IMR-90 (cell line): ENCODE measurements around the gene SYPL2. TPM values are rescaled to one million over a fixed set of nuclear protein-coding genes. Genes with fewer than 3 reads are reported as not detected.

Source experiments
- ATAC-seq: fragments of 200-7000 bp; cut with Tn5 transposase; 2 replicates; pipeline ENCODE4 v1.9.1; 2020; ENCODE audit warnings: low read depth, mild to moderate bottlenecking, moderate library complexity
- BruUV-seq: library from RNA; stranded (reverse); fragments of 400-500 nt; replicated peaks from 2 replicates; lab custom pipeline; 2021; lab: Mats Ljungman, UMichigan
- CTCF ChIA-PET: fragments of 300-600 bp; formaldehyde crosslinking; extraction: SDS; loops from one replicate; lab custom pipeline; 2021; ENCODE audit warnings: antibody characterized with exemption; lab: Yijun Ruan, JAX
- POLR2A ChIA-PET: fragments of 300-600 bp; sonication (Branson Sonifier 250); formaldehyde crosslinking; loops from one replicate; lab custom pipeline; 2022; ENCODE audit warnings: antibody characterized with exemption; ENCODE audit not compliant: unreplicated experiment; lab: Charles Lee
- DNase-seq: peaks from one replicate; pipeline ENCODE4 v3.0.0; 2013
- H2AFZ ChIP-seq: replicated peaks from 2 replicates; pipeline ENCODE3; 2013; ENCODE audit warnings: low read length, mild to moderate bottlenecking; ENCODE audit not compliant: poor library complexity
- H2AK5ac ChIP-seq: 2 replicates; pipeline ENCODE4 v1.6.1; 2013; ENCODE audit warnings: low read depth, low read length, inconsistent platforms
- H2AK9ac ChIP-seq: replicated peaks from 2 replicates; pipeline ENCODE3; 2013; ENCODE audit warnings: mild to moderate bottlenecking, low read depth, low read length, moderate library complexity; ENCODE audit not compliant: poor library complexity
- H2BK120ac ChIP-seq: 2 replicates; pipeline ENCODE4 v1.6.1; 2013; ENCODE audit warnings: low read depth, low read length, inconsistent platforms
- H2BK15ac ChIP-seq: 3 replicates; pipeline ENCODE4 v1.6.1; 2013; ENCODE audit warnings: low read depth, low read length, inconsistent platforms
- H2BK20ac ChIP-seq: 2 replicates; pipeline ENCODE4 v1.6.1; 2013; ENCODE audit warnings: low read depth, mild to moderate bottlenecking, inconsistent platforms, low read length, moderate library complexity
- H2BK5ac ChIP-seq: 2 replicates; pipeline ENCODE4 v1.6.1; 2013; ENCODE audit warnings: mild to moderate bottlenecking, low read depth, low read length, inconsistent platforms; ENCODE audit not compliant: poor library complexity, severe bottlenecking
- H3K14ac ChIP-seq: replicated peaks from 2 replicates; pipeline ENCODE4 v1.6.1; 2013; ENCODE audit warnings: low read depth, low read length, inconsistent platforms
- H3K18ac ChIP-seq: 2 replicates; pipeline ENCODE4 v1.6.1; 2013; ENCODE audit warnings: low read depth, low read length, control low read depth
- H3K23ac ChIP-seq: 2 replicates; pipeline ENCODE4 v1.6.1; 2013; ENCODE audit warnings: low read depth, low read length, inconsistent platforms
- H3K27ac ChIP-seq: 2 replicates; pipeline ENCODE4 v1.5.1; 2013; ENCODE audit warnings: mild to moderate bottlenecking, control low read depth, low read length; ENCODE audit not compliant: insufficient read depth
- H3K27me3 ChIP-seq: 2 replicates; pipeline ENCODE4 v1.6.1; 2013; ENCODE audit warnings: low read length; ENCODE audit not compliant: control insufficient read depth, insufficient read depth
- H3K36me3 ChIP-seq: 2 replicates; pipeline ENCODE4 v1.6.1; 2013; ENCODE audit warnings: low read length, mixed read lengths; ENCODE audit not compliant: control insufficient read depth, insufficient read depth
- H3K4ac ChIP-seq: 2 replicates; pipeline ENCODE4 v1.6.1; 2013; ENCODE audit warnings: low read depth, low read length, inconsistent platforms
- H3K4me1 ChIP-seq: 2 replicates; pipeline ENCODE4 v1.6.1; 2013; ENCODE audit warnings: low read length, mixed read lengths; ENCODE audit not compliant: control insufficient read depth, insufficient read depth
- H3K4me2 ChIP-seq: 2 replicates; pipeline ENCODE4 v1.6.1; 2013; ENCODE audit warnings: low read depth, mild to moderate bottlenecking, control low read depth, low read length, moderate library complexity
- H3K4me3 ChIP-seq: 2 replicates; pipeline ENCODE4 v1.5.1; 2013; ENCODE audit warnings: low read depth, mild to moderate bottlenecking, control low read depth, low read length, moderate library complexity; ENCODE audit not compliant: insufficient read depth
- H3K56ac ChIP-seq: 2 replicates; pipeline ENCODE4 v1.6.1; 2013; ENCODE audit warnings: low read length, inconsistent platforms; ENCODE audit not compliant: insufficient read depth; ENCODE audit errors: extremely low read depth
- H3K79me1 ChIP-seq, 2 experiments: 2 replicates each; pipeline ENCODE4 v1.6.1; 2013; ENCODE audit warnings: low read length in 2 of 2, inconsistent platforms in 1 of 2, low read depth in 1 of 2
- H3K9ac ChIP-seq: 2 replicates; pipeline ENCODE4 v1.6.1; 2013; ENCODE audit warnings: low read depth, low read length, control low read depth
- H3K9me1 ChIP-seq: 2 replicates; pipeline ENCODE4 v1.6.1; 2013; ENCODE audit warnings: low read length, inconsistent platforms; ENCODE audit not compliant: insufficient read depth
- H3K9me3 ChIP-seq: 2 replicates; pipeline ENCODE4 v1.6.1; 2013; ENCODE audit warnings: low read length; ENCODE audit not compliant: control insufficient read depth, insufficient read depth
- H4K20me1 ChIP-seq: 2 replicates; pipeline ENCODE4 v1.6.1; 2013; ENCODE audit warnings: low read length, inconsistent platforms; ENCODE audit not compliant: insufficient read depth
- H4K5ac ChIP-seq: 2 replicates; pipeline ENCODE4 v1.6.1; 2013; ENCODE audit warnings: mild to moderate bottlenecking, low read depth, low read length, control low read depth
- H4K8ac ChIP-seq, 2 experiments: 2 replicates each; pipeline ENCODE4 v1.6.1; 2013; ENCODE audit warnings: low read depth in 2 of 2, low read length in 2 of 2, control low read depth in 1 of 2, inconsistent platforms in 1 of 2
- H4K91ac ChIP-seq: 2 replicates; pipeline ENCODE4 v1.6.1; 2013; ENCODE audit warnings: low read depth, low read length, inconsistent platforms; ENCODE audit not compliant: insufficient read depth
- SMC3 ChIP-seq: fragments of 150-350 bp; IDR thresholded peaks from 2 replicates; pipeline ENCODE4 v1.6.1; 2016; ENCODE audit warnings: low read depth, mild to moderate bottlenecking, antibody characterized with exemption, low read length, moderate library complexity
- WGBS, 2 experiments: methylation state at CpG; one replicate each; pipeline versions ENCODE4 v1.1.5 to v1.1.7; 2013; ENCODE audit warnings: missing lambda C conversion rate in 2 of 2; ENCODE audit not compliant: insufficient read length in 1 of 2; ENCODE audit errors: extremely low coverage in 2 of 2; 5-methylcytosine and 5-hydroxymethylcytosine counted together
- dilution Hi-C: fragments of 300-500 bp; cut with HindIII; formaldehyde crosslinking; loops from one replicate; pipeline ENCODE4 v1.14.3; 2018; ENCODE audit warnings: low sequenced_read_pairs; ENCODE audit not compliant: unreplicated experiment
- in situ Hi-C: fragments of 300-500 bp; cut with MboI; formaldehyde crosslinking; loops from 3 replicates; pipeline ENCODE4 v1.14.3; 2019; ENCODE audit warnings: low sequenced_read_pairs, inconsistent platforms, mixed read lengths
- intact Hi-C: fragments of 100-400 bp; cut with micrococcal nuclease; formaldehyde crosslinking; loops from 2 replicates; pipeline ENCODE4 v1.10.0; 2022
- polyA plus RNA-seq, 3 experiments: library from polyadenylated mRNA; depleted of rRNA; stranded (reverse); fragments of >200 nt; gene quantifications; 2 replicates each; pipeline ENCODE4 v1.2.3, GENCODE V29; 2012; ENCODE audit warnings: low replicate concordance in 1 of 3
- total RNA-seq: library from RNA; depleted of rRNA; stranded (reverse); fragments of >200 nt; gene quantifications from 2 replicates; pipeline ENCODE4 v1.2.3, GENCODE V29; 2012

The SYPL2 gene
- total and polyA plus RNA-seq, 2 of the 4 experiments (the other 2 are of a cell fraction), result under 0.01 to 0.65 TPM

DNA sequence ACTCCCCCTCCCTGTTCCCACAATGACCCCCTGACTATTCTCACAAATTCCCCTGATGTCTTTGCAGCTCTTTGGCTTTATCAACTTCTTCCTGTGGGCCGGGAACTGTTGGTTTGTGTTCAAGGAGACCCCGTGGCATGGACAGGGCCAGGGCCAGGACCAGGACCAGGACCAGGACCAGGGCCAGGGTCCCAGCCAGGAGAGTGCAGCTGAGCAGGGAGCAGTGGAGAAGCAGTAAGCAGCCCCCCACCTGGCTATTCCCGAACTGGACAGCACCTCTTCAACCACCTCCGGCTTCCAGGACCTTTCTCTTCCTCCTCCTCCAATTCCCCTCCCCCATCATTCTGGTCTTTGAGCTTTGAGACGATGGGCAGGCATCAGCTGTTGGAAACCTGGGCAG lies 13.0 kb downstream of the SYPL2 start:
- peaks cover 2 to 4% of the 10 kb centered on the region in 2 experiments; a peak in 3 of 4 replicates for H3K79me1 ChIP-seq
- CTCF ChIA-PET, result no interaction called here
- no peak overlapping the region for H3K23ac ChIP-seq
- no peak overlapping the region for H4K5ac ChIP-seq
- in situ Hi-C loops (no loop called here), intact Hi-C loops (no loop called here), dilution Hi-C loops (no loop called here)
- no peak overlapping the region for H3K56ac ChIP-seq
- no peak overlapping the region for H3K4me3 ChIP-seq
- no peak overlapping the region for H4K8ac ChIP-seq
- 60% methylated on average over 1 of the region's 5 CpGs; no CpG with 5 or more reads in 1 of the 2 experiments for WGBS, 2 experiments
- no peak overlapping the region for H2AFZ ChIP-seq
- H2BK120ac ChIP-seq, result no peak overlapping the region
- no peak for ATAC-seq
- no peak overlapping the region for H3K18ac ChIP-seq
- H3K36me3 ChIP-seq, result no peaks in the 10 kb centered on the region
- H3K4me2 ChIP-seq, result no peak overlapping the region
- H2AK9ac ChIP-seq, result no peak overlapping the region
- H4K91ac ChIP-seq, result no peak overlapping the region
- POLR2A ChIA-PET, result no interaction called here
- 0 out of 2 replicates have a peak, but pooled peaks cover 2% of the 10 kb centered on the region for H3K9me1 ChIP-seq
- no peak overlapping the region for H2BK20ac ChIP-seq
- BruUV-seq, result no TSS peak
- DNase-seq, result no peak
- no peak overlapping the region for H2BK15ac ChIP-seq
- no peak overlapping the region for H2BK5ac ChIP-seq
- peaks cover 37% of the 10 kb centered on the region for H3K27me3 ChIP-seq
- H3K9me3 ChIP-seq, result no peaks in the 10 kb centered on the region
- no peak overlapping the region for H3K9ac ChIP-seq
- no peak overlapping the region for H3K14ac ChIP-seq
- peaks cover 3% of the 10 kb centered on the region; the same call in 1 of the 2 replicates for H3K4me1 ChIP-seq
- TF ChIP-seq SMC3, result no peak
- H2AK5ac ChIP-seq, result no peak overlapping the region
- H4K20me1 ChIP-seq, result no peaks in the 10 kb centered on the region
- H3K4ac ChIP-seq, result no peak overlapping the region
- H3K27ac ChIP-seq, result no peak overlapping the region
